HG02938 (cell line): ENCODE results near the gene HLA-DQA2.
"Not testable (repeated sequence)": the region's sequence is repeated elsewhere in the genome, so short reads cannot be mapped to it uniquely, and the experiment has no call there.

ENCODE experiments used
- ATAC-seq: cut with Tn5 transposase; IDR thresholded peaks from one replicate; pipeline ENCODE4 v1.9.1; 2021; ENCODE audit warnings: mild to moderate bottlenecking, moderate library complexity; ENCODE audit not compliant: unreplicated experiment

The HLA-DQA2 gene

DNA sequence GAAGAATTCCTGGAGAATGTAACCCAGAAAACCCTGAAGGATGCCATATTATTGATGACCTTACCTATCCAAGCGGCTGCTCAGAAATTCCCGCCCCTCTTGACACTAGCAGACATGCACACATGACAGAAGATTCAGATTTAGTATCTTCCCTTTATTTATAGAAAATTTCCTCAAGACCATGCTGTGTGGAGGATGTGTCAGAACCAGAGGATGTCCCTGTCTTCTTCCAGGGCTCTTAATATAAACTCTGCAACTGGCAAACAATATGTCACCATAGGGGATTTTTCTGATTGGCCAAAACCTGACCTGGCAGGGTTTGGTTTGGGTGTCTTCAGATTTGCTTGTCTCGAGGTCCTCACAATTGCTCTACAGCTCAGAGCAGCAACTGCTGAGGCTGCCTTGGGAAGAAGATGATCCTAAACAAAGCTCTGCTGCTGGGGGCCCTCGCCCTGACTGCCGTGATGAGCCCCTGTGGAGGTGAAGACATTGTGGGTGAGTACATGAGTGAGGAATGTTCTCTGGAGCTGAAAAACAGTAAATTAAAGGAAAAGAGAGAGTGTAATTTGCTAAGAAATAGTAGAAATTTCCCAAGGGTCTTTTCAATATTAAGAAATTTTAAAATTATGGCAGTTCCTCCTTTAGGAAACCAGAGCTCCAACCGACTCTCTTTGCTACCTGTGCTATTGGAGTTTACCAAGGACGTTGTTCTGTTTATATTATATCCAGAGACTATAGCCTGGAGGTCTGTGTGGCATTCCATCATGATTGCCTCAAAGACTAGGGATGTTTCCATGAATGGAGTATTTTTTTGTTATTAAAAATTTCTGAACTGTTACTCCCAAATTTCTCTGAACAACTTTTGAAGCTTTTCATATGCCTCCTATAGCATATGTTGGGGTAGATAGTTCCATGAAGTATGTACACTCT, at the start of gene HLA-DQA2:
HLA-DQA2 (plus strand) TSS at position 361 of the 930 bp plus-strand sequence; CDS start at position 414, 53 bp downstream.
- ATAC-seq = no peak

DNA sequence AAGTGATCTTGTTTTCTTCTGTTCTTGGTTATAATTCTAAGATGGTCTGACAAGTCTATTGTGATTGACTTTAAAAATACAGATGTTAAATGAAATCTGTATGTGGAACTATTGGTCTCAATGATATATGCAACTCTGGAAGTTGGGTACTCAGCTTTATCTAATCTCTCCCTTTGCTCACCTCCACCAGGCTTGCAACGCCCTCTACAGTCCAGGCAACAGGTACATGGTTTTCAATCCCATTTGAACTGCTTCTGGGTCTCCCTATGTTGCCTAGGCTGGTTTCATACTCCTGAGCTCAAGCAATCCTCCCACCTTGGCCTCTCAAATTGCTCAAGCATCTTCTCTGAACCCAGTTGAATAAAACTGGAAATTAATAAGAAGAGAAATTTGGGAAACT, 49.2 kb upstream of the HLA-DQA2 start:
- ATAC-seq = no peak

DNA sequence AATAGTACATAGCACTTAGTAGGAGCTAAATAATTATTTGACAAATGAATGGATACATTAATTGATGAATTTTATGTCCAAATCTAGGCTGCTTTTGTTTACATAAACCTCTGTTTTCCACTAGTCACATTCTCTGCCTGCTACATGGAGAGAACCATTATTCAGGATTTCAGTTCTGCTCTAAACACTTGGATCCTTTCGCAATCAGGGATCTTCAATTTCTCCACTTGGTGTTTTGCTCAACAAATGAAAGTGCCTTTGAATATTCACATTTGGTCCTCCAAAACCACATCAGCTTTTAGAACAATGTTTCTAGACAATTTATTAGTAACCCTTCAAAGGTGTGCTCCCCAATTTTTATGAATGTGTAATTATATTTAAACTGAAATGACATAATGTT, 44.2 kb upstream of the HLA-DQA2 start:
- ATAC-seq = no peak

- ATAC-seq = no peak
These were observed 40.7 kb upstream of the HLA-DQA2 start for GRCh38 chr6:32700391-32701040.

GRCh38 chr6:32703347-32703746, 37.8 kb upstream of the HLA-DQA2 start:
- no peak for ATAC-seq

DNA sequence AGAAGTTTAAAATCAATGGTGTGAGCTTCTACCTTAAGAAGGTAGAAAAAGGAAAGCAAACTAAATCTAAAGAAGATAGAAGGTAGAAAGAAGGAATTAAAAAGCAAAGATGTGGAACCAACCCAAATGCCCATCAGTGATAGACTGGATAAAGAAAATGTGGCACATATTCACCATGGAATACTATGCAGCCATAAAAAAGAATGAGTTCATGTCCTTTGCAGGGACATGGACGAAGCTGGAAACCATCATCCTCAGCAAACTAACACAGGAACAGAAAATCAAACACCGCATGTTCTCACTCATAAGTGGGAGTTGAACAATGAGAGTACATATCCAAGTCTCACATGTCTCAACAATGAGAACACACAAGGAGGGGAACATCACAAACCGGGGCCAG, 36.0 kb upstream of the HLA-DQA2 start:
- ATAC-seq = not testable (repeated sequence)

- no peak for ATAC-seq
These were observed 31.6 kb upstream of the HLA-DQA2 start for GRCh38 chr6:32709625-32710024.

DNA sequence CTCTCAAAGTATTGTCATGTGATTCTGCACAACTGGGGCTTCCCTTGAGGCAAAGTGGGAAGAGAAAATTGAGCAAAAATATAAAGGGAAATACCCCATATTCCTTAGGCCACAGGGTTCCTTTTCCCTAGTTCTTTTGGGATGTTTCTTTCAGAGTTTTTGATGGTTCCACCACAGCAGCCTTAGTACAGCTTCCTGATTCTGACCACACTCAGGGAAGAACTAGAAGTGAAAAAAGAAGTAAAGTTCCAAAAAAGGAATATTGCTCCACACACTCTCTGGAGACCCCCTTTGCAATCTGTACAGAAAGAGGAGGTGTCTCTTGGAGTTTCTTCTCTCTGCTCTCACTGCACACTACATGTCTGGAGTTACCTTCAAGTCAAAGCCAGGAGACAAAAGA, 27.9 kb upstream of the HLA-DQA2 start:
- ATAC-seq = no peak

GRCh38 chr6:32716396-32716795, 24.8 kb upstream of the HLA-DQA2 start:
- no peak for ATAC-seq

DNA sequence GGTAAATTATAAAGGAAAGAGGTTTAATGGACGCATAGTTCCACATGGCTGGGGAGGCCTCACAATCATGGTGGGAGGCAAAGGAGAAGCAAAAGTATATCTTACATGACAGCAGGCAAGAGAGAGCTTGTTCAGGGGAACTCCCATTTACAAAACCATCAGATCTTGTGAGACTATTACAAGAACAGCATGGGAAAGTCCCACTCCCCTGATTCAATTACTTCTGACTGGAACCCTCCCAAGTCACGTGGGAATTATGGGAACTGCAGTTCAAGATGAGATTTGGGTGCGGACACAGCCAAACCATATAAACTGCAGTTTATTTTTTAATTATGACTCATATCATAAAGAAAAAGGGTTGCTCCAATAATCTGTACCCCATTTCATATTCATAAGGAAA, 22.3 kb upstream of the HLA-DQA2 start:
- no peak for ATAC-seq

DNA sequence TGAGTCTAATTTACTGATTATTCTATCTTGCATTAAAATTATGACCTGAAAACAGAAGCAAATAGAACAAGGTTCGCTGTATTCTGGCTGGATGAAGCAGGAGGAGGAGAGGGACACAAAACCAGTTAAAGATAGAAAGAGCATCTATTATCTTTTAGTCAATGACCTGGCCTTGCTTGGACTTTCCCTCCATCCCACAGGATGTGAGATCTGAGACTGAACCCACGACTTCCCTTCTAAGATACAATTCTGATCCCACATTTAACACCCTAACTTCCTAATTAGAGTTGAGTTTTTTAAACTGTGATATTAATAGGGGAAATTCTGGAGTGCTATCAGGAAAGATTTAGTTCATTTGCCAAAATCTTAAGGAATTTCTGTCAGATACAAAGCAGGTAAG, 3.1 kb upstream of the HLA-DQA2 start:
- ATAC-seq = no peak

DNA sequence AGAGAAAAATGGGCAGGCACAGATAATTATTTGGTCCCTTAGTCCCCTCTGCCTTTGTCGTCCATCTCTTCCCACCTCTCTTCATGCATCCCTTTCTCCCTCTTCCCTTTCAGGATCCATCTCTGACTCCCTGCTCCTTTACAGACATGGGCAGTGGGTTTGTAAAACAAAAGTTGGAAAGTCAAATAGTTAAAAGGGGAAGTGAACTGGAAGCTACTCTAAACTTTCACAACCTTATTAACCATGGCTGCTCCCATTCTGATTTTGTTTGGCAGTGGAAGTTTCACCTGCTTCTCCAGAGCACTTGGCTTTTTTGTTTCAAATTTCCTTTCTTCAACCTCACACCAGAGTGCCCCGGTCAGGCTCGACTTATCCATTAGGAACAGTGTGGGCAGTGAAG, 1.2 kb downstream of the HLA-DQA2 start:
- ATAC-seq = no peak

DNA sequence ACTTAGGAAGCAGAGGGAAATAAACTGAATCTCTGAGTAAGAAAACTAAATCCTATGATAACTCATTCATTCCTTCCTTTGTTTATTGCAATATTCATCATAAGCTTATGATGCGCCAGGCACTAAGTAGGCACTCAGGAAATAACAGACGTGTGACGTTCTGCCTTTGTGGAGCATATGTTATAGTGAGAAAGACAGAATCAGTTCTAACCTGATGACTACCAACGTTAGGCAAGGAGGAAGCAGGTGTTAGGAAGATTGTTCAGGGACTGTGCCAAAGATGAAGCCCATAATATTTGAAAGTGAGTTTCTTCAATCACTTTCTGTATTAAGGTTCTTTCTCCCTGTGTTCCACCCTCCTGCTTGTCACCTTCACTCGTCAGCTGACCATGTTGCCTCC, 3.6 kb downstream of the HLA-DQA2 start:
- no peak for ATAC-seq

DNA sequence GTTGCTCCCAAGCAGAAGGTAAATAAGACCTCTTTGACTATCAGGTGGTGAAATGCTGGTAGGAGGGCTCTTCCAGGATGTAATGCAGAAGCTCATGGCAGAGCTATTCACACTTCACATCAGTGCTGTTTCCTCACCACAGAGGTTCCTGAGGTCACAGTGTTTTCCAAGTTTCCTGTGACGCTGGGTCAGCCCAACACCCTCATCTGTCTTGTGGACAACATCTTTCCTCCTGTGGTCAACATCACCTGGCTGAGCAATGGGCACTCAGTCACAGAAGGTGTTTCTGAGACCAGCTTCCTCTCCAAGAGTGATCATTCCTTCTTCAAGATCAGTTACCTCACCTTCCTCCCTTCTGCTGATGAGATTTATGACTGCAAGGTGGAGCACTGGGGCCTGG, 4.5 kb downstream of the HLA-DQA2 start:
- ATAC-seq = not testable (repeated sequence)

- no peak for ATAC-seq
These were observed 11.4 kb downstream of the HLA-DQA2 start for GRCh38 chr6:32752580-32752979.

- ATAC-seq = no peak
These were observed 18.5 kb downstream of the HLA-DQA2 start for GRCh38 chr6:32759669-32760068.

DNA sequence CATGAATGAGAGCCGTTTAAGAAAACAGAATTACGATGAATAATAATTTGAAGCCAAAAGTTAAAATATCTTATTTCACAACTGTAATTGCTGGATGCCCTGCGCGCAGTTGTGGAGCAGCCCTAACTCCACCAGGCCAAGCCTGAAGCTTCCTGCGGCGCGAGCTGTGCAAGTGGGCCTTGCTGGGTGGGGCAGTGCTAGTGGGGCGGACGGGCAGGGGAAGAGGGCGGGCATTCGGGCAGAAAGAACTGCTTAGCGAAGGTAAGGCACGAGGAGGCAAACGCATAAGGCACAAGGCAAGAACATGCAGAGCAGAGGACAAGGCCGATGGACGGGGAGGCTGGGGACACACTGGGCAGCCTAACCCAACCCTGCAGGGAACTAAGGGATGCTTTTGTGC, 19.9 kb downstream of the HLA-DQA2 start:
- ATAC-seq = no peak

GRCh38 chr6:32761548-32761947, 20.4 kb downstream of the HLA-DQA2 start:
- ATAC-seq = no peak

DNA sequence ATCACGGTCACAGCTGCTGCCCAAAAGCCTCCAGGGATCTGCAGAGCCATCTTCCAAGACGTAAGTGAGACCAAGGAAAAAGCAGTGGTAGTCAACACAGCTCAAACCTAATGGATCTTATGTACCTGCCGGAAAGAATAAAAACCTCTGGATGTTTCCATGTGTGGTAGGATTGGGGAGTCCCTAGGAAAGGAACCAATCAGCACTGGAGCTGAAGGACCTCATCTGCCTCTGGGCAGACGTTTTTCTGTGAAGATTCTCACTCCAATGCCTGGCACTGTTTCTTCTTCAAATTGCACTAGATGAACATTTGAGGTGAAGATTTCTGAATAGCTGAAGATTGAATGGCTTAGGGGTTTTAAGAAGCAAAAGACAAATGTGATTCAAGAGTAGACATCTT, 22.2 kb downstream of the HLA-DQA2 start, which contains the start of gene HLA-DQB2:
HLA-DQB2 (minus strand) TSS at position 112 of the 400 bp plus-strand sequence; CDS start at position 50, 62 bp downstream.
- ATAC-seq = no peak

DNA sequence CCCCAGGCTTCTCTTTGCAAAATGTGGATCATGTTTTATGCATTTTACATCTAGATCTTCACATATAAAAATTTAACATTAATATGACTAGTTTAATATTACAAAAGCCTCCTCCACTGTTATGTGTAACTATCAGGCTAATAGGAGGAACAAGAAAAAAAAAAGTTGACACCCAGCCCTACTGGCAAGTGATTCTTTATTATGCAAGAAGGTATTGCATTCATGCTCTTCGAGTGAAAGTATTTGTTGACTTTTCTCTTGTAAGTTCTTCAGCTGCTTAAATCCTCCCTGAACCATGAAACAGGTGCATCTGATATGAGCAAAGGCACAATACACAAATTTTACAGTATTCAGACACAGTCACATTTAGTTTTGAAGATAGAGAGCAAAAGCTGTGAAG, 22.9 kb downstream of the HLA-DQA2 start:
- ATAC-seq = no peak

GRCh38 chr6:32772656-32773055, 31.5 kb downstream of the HLA-DQA2 start:
- no peak for ATAC-seq

DNA sequence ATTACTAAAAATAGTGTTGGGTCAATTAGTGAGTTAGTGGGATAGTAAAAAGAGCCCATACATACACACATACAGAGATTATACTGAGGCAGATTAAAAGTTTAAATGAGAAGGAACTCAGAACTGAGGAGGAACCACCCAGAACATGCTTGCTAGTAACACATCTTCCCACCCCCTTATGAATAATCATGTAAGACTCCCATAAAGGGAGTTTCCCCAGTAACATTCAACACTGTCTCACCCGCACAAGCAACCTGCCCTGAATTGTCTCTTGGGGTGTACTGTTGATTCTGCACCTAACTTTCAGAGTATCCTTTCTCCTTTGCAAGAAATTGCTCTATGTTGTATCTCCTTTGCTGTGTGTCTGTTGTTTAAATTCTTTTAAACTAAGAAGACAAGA, 33.2 kb downstream of the HLA-DQA2 start:
- no peak for ATAC-seq
